ENCODE measurements around the gene TCEANC.

The TCEANC gene

DNA sequence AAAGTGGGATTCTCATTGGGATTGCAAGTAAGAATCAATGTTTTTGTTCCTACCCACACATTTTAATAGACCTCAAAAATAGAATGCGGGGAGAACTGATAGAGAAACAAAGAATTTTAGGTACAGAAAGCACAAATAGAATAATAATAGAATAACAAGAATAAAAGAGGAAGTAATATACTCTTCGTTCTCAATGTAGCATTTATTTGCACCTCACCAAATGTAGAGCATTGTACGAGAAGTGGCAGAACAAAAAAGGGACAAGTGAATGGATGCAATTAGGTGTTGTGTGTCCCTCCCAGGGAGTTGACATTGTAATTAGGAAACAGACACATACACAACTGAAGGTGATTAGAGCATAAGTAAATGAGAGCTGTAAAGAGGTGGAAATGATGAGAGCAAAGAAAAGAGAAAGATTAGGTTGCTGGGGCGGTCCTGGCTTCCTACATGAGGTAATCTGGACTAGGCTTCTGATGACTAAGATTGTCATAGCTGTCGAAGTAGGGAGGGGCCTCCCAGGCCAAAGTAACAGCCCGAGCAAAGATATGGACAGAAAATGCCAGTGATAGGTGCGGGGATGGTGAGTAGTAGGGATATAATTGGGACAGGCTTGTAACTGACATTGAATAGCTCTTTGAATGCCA, 46.4 kb downstream of the TCEANC start:
- DNase-seq (ENCODE audit: low read depth in 1 of 2, low spot score in 1 of 2) = no peak
- no peaks in the 10 kb centered on the region for H3K27me3 ChIP-seq (ENCODE audit: insufficient read depth, poor library complexity, severe bottlenecking)
- H3K4me3 ChIP-seq (replicated peaks; ENCODE audit: insufficient read depth, low read length) = no peak overlapping the region
- no peak for TF ChIP-seq SPI1 (IDR thresholded peaks at IDR 0.05; ENCODE audit: borderline replicate concordance, low read depth)
- no peak for TF ChIP-seq REST (IDR thresholded peaks at IDR 0.05; ENCODE audit: insufficient replicate concordance, low read depth)
- no peak for TF ChIP-seq GABPA (IDR thresholded peaks at IDR 0.05; ENCODE audit: low read depth)
- TF ChIP-seq POLR2AphosphoS5 (IDR thresholded peaks at IDR 0.05; ENCODE audit: low read depth) = no peak
- TF ChIP-seq, protein P1, sequence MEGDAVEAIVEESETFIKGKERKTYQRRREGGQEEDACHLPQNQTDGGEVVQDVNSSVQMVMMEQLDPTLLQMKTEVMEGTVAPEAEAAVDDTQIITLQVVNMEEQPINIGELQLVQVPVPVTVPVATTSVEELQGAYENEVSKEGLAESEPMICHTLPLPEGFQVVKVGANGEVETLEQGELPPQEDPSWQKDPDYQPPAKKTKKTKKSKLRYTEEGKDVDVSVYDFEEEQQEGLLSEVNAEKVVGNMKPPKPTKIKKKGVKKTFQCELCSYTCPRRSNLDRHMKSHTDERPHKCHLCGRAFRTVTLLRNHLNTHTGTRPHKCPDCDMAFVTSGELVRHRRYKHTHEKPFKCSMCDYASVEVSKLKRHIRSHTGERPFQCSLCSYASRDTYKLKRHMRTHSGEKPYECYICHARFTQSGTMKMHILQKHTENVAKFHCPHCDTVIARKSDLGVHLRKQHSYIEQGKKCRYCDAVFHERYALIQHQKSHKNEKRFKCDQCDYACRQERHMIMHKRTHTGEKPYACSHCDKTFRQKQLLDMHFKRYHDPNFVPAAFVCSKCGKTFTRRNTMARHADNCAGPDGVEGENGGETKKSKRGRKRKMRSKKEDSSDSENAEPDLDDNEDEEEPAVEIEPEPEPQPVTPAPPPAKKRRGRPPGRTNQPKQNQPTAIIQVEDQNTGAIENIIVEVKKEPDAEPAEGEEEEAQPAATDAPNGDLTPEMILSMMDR (IDR thresholded peaks at IDR 0.05; ENCODE audit: insufficient read depth, low read length) = no peak
- H3K27ac ChIP-seq (replicated peaks) = no peak overlapping the region

DNA sequence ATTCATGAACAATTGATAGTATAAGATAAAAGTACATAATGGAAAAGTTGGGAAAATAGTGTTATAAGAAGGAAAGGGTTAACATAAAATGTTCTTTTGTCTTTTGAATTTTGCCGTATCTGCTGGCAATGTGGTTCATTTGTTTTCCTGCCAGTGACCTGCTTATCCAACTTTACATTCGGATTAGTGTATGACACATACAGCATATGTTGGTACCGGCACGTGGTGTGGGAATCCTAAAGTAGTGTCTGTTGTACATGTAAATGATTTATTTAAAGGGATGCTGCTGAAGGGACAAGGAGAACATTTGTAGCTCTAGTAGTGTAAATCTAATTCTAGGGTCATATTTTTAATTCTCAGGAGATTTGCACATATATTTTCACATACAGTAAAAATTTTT, 47.4 kb downstream of the TCEANC start:
- TF ChIP-seq REST (IDR thresholded peaks at IDR 0.05; ENCODE audit: insufficient replicate concordance, low read depth) (no peak), GABPA (IDR thresholded peaks at IDR 0.05; ENCODE audit: low read depth) (no peak), SPI1 (IDR thresholded peaks at IDR 0.05; ENCODE audit: borderline replicate concordance, low read depth) (no peak), POLR2AphosphoS5 (IDR thresholded peaks at IDR 0.05; ENCODE audit: low read depth) (no peak)
- TF ChIP-seq, protein P1 (IDR thresholded peaks at IDR 0.05; ENCODE audit: insufficient read depth, low read length) = no peak
- Histone ChIP-seq H3K4me3 (replicated peaks; ENCODE audit: insufficient read depth, low read length) (no peak overlapping the region), H3K27ac (replicated peaks) (no peak overlapping the region), H3K27me3 (ENCODE audit: insufficient read depth, poor library complexity, severe bottlenecking) (no peaks in the 10 kb centered on the region)
- no peak for DNase-seq (ENCODE audit: low read depth in 1 of 2, low spot score in 1 of 2)

GRCh38 chrX:13702111-13702789, 49.3 kb downstream of the TCEANC start:
- Histone ChIP-seq H3K4me3 (replicated peaks; ENCODE audit: insufficient read depth, low read length) (no peak overlapping the region), H3K27me3 (ENCODE audit: insufficient read depth, poor library complexity, severe bottlenecking) (no peaks in the 10 kb centered on the region), H3K27ac (replicated peaks) (no peak overlapping the region)
- peak in 1 of 2 experiments; percentile 10 for DNase-seq (ENCODE audit: low read depth in 1 of 2, low spot score in 1 of 2)
- TF ChIP-seq GABPA (IDR thresholded peaks at IDR 0.05; ENCODE audit: low read depth) (no peak), POLR2AphosphoS5 (IDR thresholded peaks at IDR 0.05; ENCODE audit: low read depth) (no peak), REST (IDR thresholded peaks at IDR 0.05; ENCODE audit: insufficient replicate concordance, low read depth) (no peak), SPI1 (IDR thresholded peaks at IDR 0.05; ENCODE audit: borderline replicate concordance, low read depth) (no peak)
- TF ChIP-seq, protein P1 (IDR thresholded peaks at IDR 0.05; ENCODE audit: insufficient read depth, low read length) = no peak

All from HL-60 (cell line).